ENCODE measurements around the gene TRNT1. TPM values are rescaled to one million over a fixed set of nuclear protein-coding genes. Genes with fewer than 3 reads are reported as not detected.

TRNT1 gene
- total and polyA plus RNA-seq, 9 donors, result 8.5 to 29.0 (median 15.5) TPM

DNA sequence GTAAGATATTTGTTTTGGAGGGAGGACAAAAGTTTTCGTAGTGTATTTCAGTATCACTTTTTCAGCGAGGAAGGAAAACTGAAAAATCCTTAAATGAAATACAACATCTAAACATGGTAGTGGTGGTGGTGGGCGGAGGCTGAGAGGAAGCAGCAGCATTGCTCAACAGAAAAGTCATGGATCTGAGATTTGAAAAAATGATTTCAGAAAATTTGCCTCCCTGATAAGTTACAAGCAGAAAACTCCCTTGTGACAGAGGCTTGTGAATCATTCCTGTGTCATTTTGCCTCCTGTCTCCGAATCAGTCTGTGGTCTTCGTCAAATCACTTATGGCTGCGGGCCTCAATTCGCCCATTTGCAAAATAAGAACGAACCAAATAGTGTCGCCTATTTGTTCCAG lies 53.7 kb downstream of the TRNT1 start:
- H3K27ac ChIP-seq, result no peak overlapping the region
- no peaks in the 10 kb centered on the region for H3K36me3 ChIP-seq
- no peaks in the 10 kb centered on the region for H3K27me3 ChIP-seq
- no peaks in the 10 kb centered on the region for H3K9me3 ChIP-seq
- peaks cover 4% of the 10 kb centered on the region for H3K4me1 ChIP-seq (ENCODE audit: insufficient read depth)
- intact Hi-C loops (cut with DNase I), result no loop called here
- 76 to 78% (median 77%) methylated on average over 9 of the region's 9 CpGs for WGBS, 3 donors
- DNase-seq, result no peak
- TF ChIP-seq EP300 (IDR thresholded peaks at IDR 0.05) (no peak), POLR2A (IDR thresholded peaks at IDR 0.05) (no peak)
- TF ChIP-seq, protein P1, sequence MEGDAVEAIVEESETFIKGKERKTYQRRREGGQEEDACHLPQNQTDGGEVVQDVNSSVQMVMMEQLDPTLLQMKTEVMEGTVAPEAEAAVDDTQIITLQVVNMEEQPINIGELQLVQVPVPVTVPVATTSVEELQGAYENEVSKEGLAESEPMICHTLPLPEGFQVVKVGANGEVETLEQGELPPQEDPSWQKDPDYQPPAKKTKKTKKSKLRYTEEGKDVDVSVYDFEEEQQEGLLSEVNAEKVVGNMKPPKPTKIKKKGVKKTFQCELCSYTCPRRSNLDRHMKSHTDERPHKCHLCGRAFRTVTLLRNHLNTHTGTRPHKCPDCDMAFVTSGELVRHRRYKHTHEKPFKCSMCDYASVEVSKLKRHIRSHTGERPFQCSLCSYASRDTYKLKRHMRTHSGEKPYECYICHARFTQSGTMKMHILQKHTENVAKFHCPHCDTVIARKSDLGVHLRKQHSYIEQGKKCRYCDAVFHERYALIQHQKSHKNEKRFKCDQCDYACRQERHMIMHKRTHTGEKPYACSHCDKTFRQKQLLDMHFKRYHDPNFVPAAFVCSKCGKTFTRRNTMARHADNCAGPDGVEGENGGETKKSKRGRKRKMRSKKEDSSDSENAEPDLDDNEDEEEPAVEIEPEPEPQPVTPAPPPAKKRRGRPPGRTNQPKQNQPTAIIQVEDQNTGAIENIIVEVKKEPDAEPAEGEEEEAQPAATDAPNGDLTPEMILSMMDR (IDR thresholded peaks at IDR 0.05), result no peak
- no peak overlapping the region for H3K4me3 ChIP-seq

DNA sequence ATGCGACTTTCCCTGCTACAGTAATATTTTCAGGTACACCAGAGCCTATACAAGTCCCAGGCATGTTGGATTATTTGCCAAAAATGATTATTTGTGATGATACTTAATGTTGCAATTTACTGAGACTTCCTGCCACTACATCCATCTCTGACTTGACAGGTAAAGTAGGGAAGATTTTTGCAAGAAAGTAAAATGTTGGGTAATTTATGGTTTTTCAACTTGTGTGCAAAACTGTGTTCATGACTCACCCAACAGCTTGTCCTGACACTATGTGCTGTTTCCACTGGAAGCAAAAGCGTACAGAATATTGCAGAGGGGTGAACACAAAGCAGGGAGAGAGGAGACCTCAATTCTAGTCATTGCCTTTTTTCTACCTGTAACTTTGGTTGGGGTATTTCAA lies 58.1 kb downstream of the TRNT1 start:
- TF ChIP-seq, protein P1 (IDR thresholded peaks at IDR 0.05), result no peak
- TF ChIP-seq POLR2A (IDR thresholded peaks at IDR 0.05) (no peak), EP300 (IDR thresholded peaks at IDR 0.05) (no peak)
- Histone ChIP-seq H3K36me3 (no peaks in the 10 kb centered on the region), H3K27me3 (no peaks in the 10 kb centered on the region), H3K4me3 (no peak overlapping the region), H3K27ac (no peak overlapping the region), H3K9me3 (no peaks in the 10 kb centered on the region), H3K4me1 (ENCODE audit: insufficient read depth) (no peaks in the 10 kb centered on the region)
- DNase-seq, result no peak
- WGBS, 3 donors, result 46 to 54% (median 52%) methylated on average over 2 of the region's 2 CpGs
- intact Hi-C loops (cut with DNase I), result no loop called here

DNA sequence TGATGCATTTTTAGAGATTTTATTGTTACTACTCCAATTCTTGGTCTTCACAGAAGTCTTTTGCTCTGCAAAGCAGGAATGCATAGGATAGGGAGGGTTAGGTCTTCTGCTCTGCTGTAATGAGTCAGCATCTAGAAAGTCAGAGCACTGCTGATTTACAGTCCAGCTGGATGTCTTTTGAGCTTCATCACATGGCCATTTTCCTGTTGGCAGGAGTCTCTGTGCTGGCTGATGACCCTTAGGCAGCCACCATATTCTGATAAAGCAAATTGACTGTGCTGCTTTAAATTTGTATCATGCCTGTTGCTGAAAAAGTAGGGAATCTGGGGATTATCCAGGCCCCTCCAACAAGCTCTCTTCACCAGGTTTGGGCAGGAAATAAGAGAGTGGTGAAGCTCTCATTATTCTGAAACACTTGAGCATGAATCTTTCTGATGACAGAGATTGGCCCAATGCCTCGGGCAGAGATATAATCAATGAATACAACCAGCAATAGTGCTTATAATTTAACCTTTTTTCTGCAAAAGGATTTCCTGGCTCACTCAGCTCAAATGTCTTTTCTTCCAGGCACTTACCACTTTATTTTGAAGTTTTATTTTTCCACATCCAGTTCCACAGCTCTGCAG lies 62.5 kb downstream of the TRNT1 start:
- no peaks in the 10 kb centered on the region for H3K27me3 ChIP-seq
- H3K4me1 ChIP-seq (ENCODE audit: insufficient read depth), result no peaks in the 10 kb centered on the region
- TF ChIP-seq, protein P1 (IDR thresholded peaks at IDR 0.05), result no peak
- no peak for TF ChIP-seq POLR2A (IDR thresholded peaks at IDR 0.05)
- 31 to 43% (median 39%) methylated on average over 1 of the region's 1 CpG for WGBS, 3 donors
- no peak overlapping the region for H3K27ac ChIP-seq
- intact Hi-C loops (cut with DNase I), result no loop called here
- no peaks in the 10 kb centered on the region for H3K36me3 ChIP-seq
- no peak for DNase-seq
- H3K9me3 ChIP-seq, result no peaks in the 10 kb centered on the region
- no peak overlapping the region for H3K4me3 ChIP-seq

DNA sequence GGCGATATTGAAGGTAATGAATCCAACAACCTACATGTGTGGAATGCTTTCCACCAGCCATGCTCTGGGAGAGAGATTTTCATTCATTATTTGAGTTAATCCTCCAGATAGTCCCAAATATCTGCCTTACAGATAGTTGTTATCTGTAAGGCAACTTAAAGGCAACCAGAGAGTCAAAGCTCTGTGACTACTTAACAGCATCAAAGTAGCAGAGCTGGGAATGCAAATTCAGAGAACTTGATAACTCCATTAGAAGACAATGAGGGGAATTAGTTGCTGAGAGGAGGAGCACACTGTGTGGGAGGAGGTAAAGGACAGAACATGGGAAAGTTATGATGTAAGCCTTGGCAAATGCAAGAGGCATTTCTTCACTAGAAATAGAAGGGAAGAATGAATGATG lies 63.2 kb downstream of the TRNT1 start:
- no peak for DNase-seq
- Histone ChIP-seq H3K27me3 (no peaks in the 10 kb centered on the region), H3K27ac (no peak overlapping the region), H3K4me3 (no peak overlapping the region), H3K9me3 (no peaks in the 10 kb centered on the region), H3K4me1 (ENCODE audit: insufficient read depth) (no peaks in the 10 kb centered on the region), H3K36me3 (no peaks in the 10 kb centered on the region)
- TF ChIP-seq EP300 (IDR thresholded peaks at IDR 0.05) (no peak), POLR2A (IDR thresholded peaks at IDR 0.05) (no peak)
- TF ChIP-seq, protein P1 (IDR thresholded peaks at IDR 0.05), result no peak
- WGBS, 3 donors, result 53 to 88% (median 84%) methylated on average over 1 of the region's 1 CpG
- intact Hi-C loops (cut with DNase I), result loop anchor here in 1 of 4 donors (10.0 kb wide), 1 partner anchor 1105 kb away; no protein-coding TSS in a partner anchor

Measured in ovary (tissue), 9 donors.